Measurements from ENCODE around the gene EYS.
"Not testable (repeated sequence)": the region's sequence is repeated elsewhere in the genome, so short reads cannot be mapped to it uniquely, and the experiment has no call there.

The EYS gene

GRCh38 chr6:63839485-63839884, 1867.5 kb downstream of the EYS start:
- intact Hi-C loops (cut with DNase I): no loop called here
- DNase-seq: no peak

GRCh38 chr6:63828678-63829077, 1878.3 kb downstream of the EYS start:
- intact Hi-C loops (cut with DNase I); DNase-seq: not testable (repeated sequence)

- intact Hi-C loops (cut with DNase I): no loop called here
- no peak for DNase-seq
Measured at GRCh38 chr6:63824722-63825121, 1882.3 kb downstream of the EYS start.

GRCh38 chr6:63821442-63821841, 1885.6 kb downstream of the EYS start:
- no peak for DNase-seq
- intact Hi-C loops (cut with DNase I): no loop called here

- intact Hi-C loops (cut with DNase I): no loop called here
- no peak for DNase-seq
Measured at GRCh38 chr6:63819831-63820230, 1887.2 kb downstream of the EYS start.

- DNase-seq: no peak
- intact Hi-C loops (cut with DNase I): no loop called here
Measured at GRCh38 chr6:63817492-63818050, 1889.5 kb downstream of the EYS start.

GRCh38 chr6:63816982-63817436, 1890.0 kb downstream of the EYS start:
- intact Hi-C loops (cut with DNase I): no loop called here
- peak in 4 of 42 donors; percentile 4 to 21 (median 8) for DNase-seq

- no peak for DNase-seq
- intact Hi-C loops (cut with DNase I): no loop called here
Measured at GRCh38 chr6:63816401-63816981, 1890.5 kb downstream of the EYS start.

- DNase-seq: no peak
- intact Hi-C loops (cut with DNase I): no loop called here
Measured at GRCh38 chr6:63814459-63814858, 1892.6 kb downstream of the EYS start.

- no peak for DNase-seq
- intact Hi-C loops (cut with DNase I): no loop called here
Measured at GRCh38 chr6:63813566-63814120, 1893.4 kb downstream of the EYS start.

GRCh38 chr6:63808576-63808975, 1898.5 kb downstream of the EYS start:
- intact Hi-C loops (cut with DNase I): no loop called here
- no peak for DNase-seq

GRCh38 chr6:63807056-63807455, 1900.0 kb downstream of the EYS start:
- no peak for DNase-seq
- intact Hi-C loops (cut with DNase I): no loop called here

GRCh38 chr6:63806573-63806913, 1900.5 kb downstream of the EYS start:
- intact Hi-C loops (cut with DNase I): no loop called here
- no peak for DNase-seq

- intact Hi-C loops (cut with DNase I): no loop called here
- no peak for DNase-seq
Measured at GRCh38 chr6:63805808-63806572, 1901.0 kb downstream of the EYS start.

- intact Hi-C loops (cut with DNase I): no loop called here
- no peak for DNase-seq
Measured at GRCh38 chr6:63805345-63805744, 1901.7 kb downstream of the EYS start.

GRCh38 chr6:63804381-63804956, 1902.6 kb downstream of the EYS start:
- no peak for DNase-seq
- intact Hi-C loops (cut with DNase I): no loop called here

- intact Hi-C loops (cut with DNase I): no loop called here
- DNase-seq: peak in 23 of 42 donors; percentile 3 to 58 (median 32)
Measured at GRCh38 chr6:63803371-63803770, 1903.7 kb downstream of the EYS start.

- intact Hi-C loops (cut with DNase I): no loop called here
- peak in 2 of 42 donors; percentile 15 to 32 for DNase-seq
Measured at GRCh38 chr6:63802606-63803206, 1904.3 kb downstream of the EYS start.

- DNase-seq; intact Hi-C loops (cut with DNase I): not testable (repeated sequence)
Measured at GRCh38 chr6:63800386-63800785, 1906.6 kb downstream of the EYS start.

GRCh38 chr6:63799813-63800212, 1907.2 kb downstream of the EYS start:
- DNase-seq: no peak
- intact Hi-C loops (cut with DNase I): no loop called here

Measured in head of caudate nucleus (tissue), 42 donors.